ENCODE measurements around the gene FHL3.

FHL3 gene

GRCh38 chr1:38044221-38045215 is 39.2 kb upstream of the FHL3 start:
- no peak overlapping the region for H3K27ac ChIP-seq (replicated peaks)
- H3K4me3 ChIP-seq (replicated peaks; ENCODE audit: insufficient read depth, low read length), result no peak overlapping the region
- no peak for DNase-seq (ENCODE audit: low read depth in 1 of 2, low spot score in 1 of 2)
- peaks cover 46% of the 10 kb centered on the region for H3K27me3 ChIP-seq (ENCODE audit: insufficient read depth, poor library complexity, severe bottlenecking)
- TF ChIP-seq POLR2AphosphoS5 (IDR thresholded peaks at IDR 0.05; ENCODE audit: low read depth) (no peak), GABPA (IDR thresholded peaks at IDR 0.05; ENCODE audit: low read depth) (no peak), REST (IDR thresholded peaks at IDR 0.05; ENCODE audit: insufficient replicate concordance, low read depth) (no peak), SPI1 (IDR thresholded peaks at IDR 0.05; ENCODE audit: borderline replicate concordance, low read depth) (no peak)
- TF ChIP-seq, protein P1, sequence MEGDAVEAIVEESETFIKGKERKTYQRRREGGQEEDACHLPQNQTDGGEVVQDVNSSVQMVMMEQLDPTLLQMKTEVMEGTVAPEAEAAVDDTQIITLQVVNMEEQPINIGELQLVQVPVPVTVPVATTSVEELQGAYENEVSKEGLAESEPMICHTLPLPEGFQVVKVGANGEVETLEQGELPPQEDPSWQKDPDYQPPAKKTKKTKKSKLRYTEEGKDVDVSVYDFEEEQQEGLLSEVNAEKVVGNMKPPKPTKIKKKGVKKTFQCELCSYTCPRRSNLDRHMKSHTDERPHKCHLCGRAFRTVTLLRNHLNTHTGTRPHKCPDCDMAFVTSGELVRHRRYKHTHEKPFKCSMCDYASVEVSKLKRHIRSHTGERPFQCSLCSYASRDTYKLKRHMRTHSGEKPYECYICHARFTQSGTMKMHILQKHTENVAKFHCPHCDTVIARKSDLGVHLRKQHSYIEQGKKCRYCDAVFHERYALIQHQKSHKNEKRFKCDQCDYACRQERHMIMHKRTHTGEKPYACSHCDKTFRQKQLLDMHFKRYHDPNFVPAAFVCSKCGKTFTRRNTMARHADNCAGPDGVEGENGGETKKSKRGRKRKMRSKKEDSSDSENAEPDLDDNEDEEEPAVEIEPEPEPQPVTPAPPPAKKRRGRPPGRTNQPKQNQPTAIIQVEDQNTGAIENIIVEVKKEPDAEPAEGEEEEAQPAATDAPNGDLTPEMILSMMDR (IDR thresholded peaks at IDR 0.05; ENCODE audit: insufficient read depth, low read length), result no peak

GRCh38 chr1:38043036-38043747 is 37.9 kb upstream of the FHL3 start:
- no peak overlapping the region for H3K27ac ChIP-seq (replicated peaks)
- TF ChIP-seq REST (IDR thresholded peaks at IDR 0.05; ENCODE audit: insufficient replicate concordance, low read depth) (no peak), SPI1 (IDR thresholded peaks at IDR 0.05; ENCODE audit: borderline replicate concordance, low read depth) (no peak), GABPA (IDR thresholded peaks at IDR 0.05; ENCODE audit: low read depth) (no peak), POLR2AphosphoS5 (IDR thresholded peaks at IDR 0.05; ENCODE audit: low read depth) (no peak)
- TF ChIP-seq, protein P1 (IDR thresholded peaks at IDR 0.05; ENCODE audit: insufficient read depth, low read length), result no peak
- no peak for DNase-seq (ENCODE audit: low read depth in 1 of 2, low spot score in 1 of 2)
- peaks cover 40% of the 10 kb centered on the region for H3K27me3 ChIP-seq (ENCODE audit: insufficient read depth, poor library complexity, severe bottlenecking)
- H3K4me3 ChIP-seq (replicated peaks; ENCODE audit: insufficient read depth, low read length), result no peak overlapping the region

DNA sequence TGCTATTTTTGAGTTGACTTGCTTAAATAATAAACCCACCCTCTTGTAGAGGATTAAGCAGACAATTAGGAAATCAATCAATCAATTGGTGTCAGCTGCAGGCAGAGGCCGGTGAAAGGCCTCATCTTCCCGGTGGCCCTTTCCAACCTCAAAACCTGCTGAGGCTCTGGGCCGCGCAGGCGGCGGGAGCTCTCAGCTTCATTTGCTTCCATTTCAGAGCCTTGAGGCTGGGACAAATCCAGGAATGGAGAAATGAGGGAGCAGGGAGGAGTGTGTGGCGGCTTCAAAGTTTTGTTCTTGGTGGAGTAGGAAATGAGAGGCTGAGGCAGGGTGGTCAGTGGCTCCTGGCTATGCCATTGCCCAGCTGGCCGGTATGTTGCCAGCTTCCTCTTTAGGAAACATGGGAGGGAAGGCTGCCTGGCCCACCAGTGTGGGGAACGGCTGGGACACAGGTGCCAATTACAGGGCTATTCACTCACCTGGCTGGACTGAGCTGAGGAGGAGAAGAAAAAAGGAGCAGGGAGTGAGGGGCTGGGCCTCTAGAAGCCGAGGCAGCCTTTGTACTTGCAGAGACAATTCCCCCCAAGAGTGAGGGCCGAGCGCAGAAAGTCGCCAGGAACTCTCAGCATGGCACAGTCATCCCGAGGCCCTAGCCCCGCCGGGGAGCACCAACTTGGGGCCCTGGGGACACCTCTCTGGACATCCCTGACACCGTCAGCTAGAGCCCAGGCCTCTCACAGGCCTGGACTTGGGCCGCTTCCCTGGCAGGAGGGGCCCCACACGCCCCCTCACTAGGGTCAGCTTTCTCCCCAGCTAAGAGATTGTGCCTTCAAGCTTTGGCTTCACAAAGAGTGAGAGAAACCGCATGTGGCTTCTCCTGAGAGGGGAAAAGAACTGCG is 36.9 kb upstream of the FHL3 start:
- TF ChIP-seq REST (IDR thresholded peaks at IDR 0.05; ENCODE audit: insufficient replicate concordance, low read depth), result no peak
- TF ChIP-seq, protein P1 (IDR thresholded peaks at IDR 0.05; ENCODE audit: insufficient read depth, low read length), result no peak
- no peak for TF ChIP-seq SPI1 (IDR thresholded peaks at IDR 0.05; ENCODE audit: borderline replicate concordance, low read depth)
- no peak for TF ChIP-seq POLR2AphosphoS5 (IDR thresholded peaks at IDR 0.05; ENCODE audit: low read depth)
- TF ChIP-seq GABPA (IDR thresholded peaks at IDR 0.05; ENCODE audit: low read depth), result no peak

More for the DNA sequence above, 36.9 kb upstream of the FHL3 start:
- Histone ChIP-seq H3K4me3 (replicated peaks; ENCODE audit: insufficient read depth, low read length) (no peak overlapping the region), H3K27ac (replicated peaks) (no peak overlapping the region), H3K27me3 (ENCODE audit: insufficient read depth, poor library complexity, severe bottlenecking) (peaks cover 33% of the 10 kb centered on the region)
- DNase-seq (ENCODE audit: low read depth in 1 of 2, low spot score in 1 of 2), result no peak

Data from HL-60 (cell line).